MM.1S (cell line): ENCODE measurements around the gene ST7.

Source experiments
- DNase-seq: peaks from one replicate; pipeline ENCODE4 v3.0.0-alpha.2; 2015
- H2AFZ ChIP-seq: fragments of 300-600 bp; sonication (generic); 2 replicates; pipeline ENCODE4 v1.6.0; 2016; ENCODE audit warnings: antibody characterized with exemption, low read length
- H3F3A ChIP-seq: fragments of 300-600 bp; sonication (generic); 2 replicates; pipeline ENCODE4 v1.6.1; 2016; ENCODE audit warnings: mild to moderate bottlenecking, antibody characterized with exemption, low read length, moderate library complexity, mixed read lengths; ENCODE audit not compliant: insufficient read depth
- H3K27ac ChIP-seq: fragments of 300-600 bp; sonication (generic); 2 replicates; pipeline ENCODE4 v1.5.1; 2016; ENCODE audit warnings: mild to moderate bottlenecking, low read length
- H3K27me3 ChIP-seq: fragments of 300-600 bp; sonication (generic); replicated peaks from 2 replicates; pipeline ENCODE4 v1.6.0; 2016; ENCODE audit warnings: low read length; ENCODE audit not compliant: insufficient read depth
- H3K36me3 ChIP-seq: fragments of 300-600 bp; sonication (generic); replicated peaks from 2 replicates; pipeline ENCODE4 v1.6.1; 2016; ENCODE audit warnings: mild to moderate bottlenecking, low read length, mixed read lengths; ENCODE audit not compliant: insufficient read depth
- H3K4me1 ChIP-seq: fragments of 300-600 bp; sonication (generic); 2 replicates; pipeline ENCODE4 v1.6.1; 2016; ENCODE audit warnings: low read length, mixed read lengths
- H3K4me2 ChIP-seq: fragments of 300-600 bp; sonication (generic); 2 replicates; pipeline ENCODE4 v1.6.0; 2016; ENCODE audit warnings: low read depth, low read length
- H3K4me3 ChIP-seq: fragments of 300-600 bp; sonication (generic); 2 replicates; pipeline ENCODE4 v1.5.1; 2016; ENCODE audit warnings: low read length, mixed read lengths
- H3K79me2 ChIP-seq: fragments of 300-600 bp; sonication (generic); 2 replicates; pipeline ENCODE4 v1.6.1; 2016; ENCODE audit warnings: mixed run types, low read length, mixed read lengths
- H3K9ac ChIP-seq: fragments of 300-600 bp; sonication (generic); 2 replicates; pipeline ENCODE4 v1.6.1; 2016; ENCODE audit warnings: low read length, mixed read lengths
- H3K9me2 ChIP-seq: fragments of 300-600 bp; sonication (generic); replicated peaks from 2 replicates; pipeline ENCODE4 v1.6.1; 2016; ENCODE audit warnings: mild to moderate bottlenecking, low read length, mixed read lengths; ENCODE audit not compliant: insufficient read depth
- H3K9me3 ChIP-seq: fragments of 300-600 bp; sonication (generic); replicated peaks from 2 replicates; pipeline ENCODE4 v1.6.1; 2016; ENCODE audit warnings: mild to moderate bottlenecking, low read length, mixed read lengths; ENCODE audit not compliant: insufficient read depth
- H4K20me1 ChIP-seq: fragments of 300-600 bp; sonication (generic); 2 replicates; pipeline ENCODE4 v1.6.1; 2016; ENCODE audit warnings: mild to moderate bottlenecking, low read length, moderate library complexity, mixed read lengths; ENCODE audit not compliant: insufficient read depth
- CTCF ChIP-seq: fragments of 300-600 bp; sonication (generic); IDR thresholded peaks from 2 replicates; pipeline ENCODE4 v1.5.1; 2016; ENCODE audit warnings: antibody characterized with exemption, low read length, mixed read lengths
- EZH2 ChIP-seq: fragments of 300-600 bp; sonication (generic); optimal IDR thresholded peaks from 2 replicates; pipeline ENCODE3; 2017; ENCODE audit warnings: low read depth, mild to moderate bottlenecking, antibody characterized with exemption, low read length, mixed read lengths
- EZH2phosphoT487 ChIP-seq: fragments of 300-600 bp; sonication (generic); IDR thresholded peaks from 2 replicates; pipeline ENCODE4 v1.6.1; 2018; ENCODE audit warnings: antibody characterized with exemption, low read length

The ST7 gene

GRCh38 chr7:117088623-117089194 lies 135.4 kb downstream of the ST7 start:
- TF ChIP-seq EZH2phosphoT487 (no peak), CTCF (no peak), EZH2 (no peak)
- H4K20me1 ChIP-seq: no peaks in the 10 kb centered on the region
- H2AFZ ChIP-seq: no peak overlapping the region
- H3K9me2 ChIP-seq: no peaks in the 10 kb centered on the region
- H3K36me3 ChIP-seq: no peaks in the 10 kb centered on the region
- H3K9me3 ChIP-seq: no peaks in the 10 kb centered on the region
- no peaks in the 10 kb centered on the region for H3F3A ChIP-seq
- no peaks in the 10 kb centered on the region for H3K4me1 ChIP-seq
- no peaks in the 10 kb centered on the region for H3K27me3 ChIP-seq
- H3K79me2 ChIP-seq: 0 out of 2 replicates have a peak, but pooled peaks cover 4% of the 10 kb centered on the region
- H3K4me2 ChIP-seq: no peak overlapping the region
- no peak overlapping the region for H3K27ac ChIP-seq
- no peak overlapping the region for H3K4me3 ChIP-seq
- no peak for DNase-seq
- H3K9ac ChIP-seq: no peak overlapping the region

- Histone ChIP-seq H3K9ac (no peak overlapping the region), H3K9me3 (no peaks in the 10 kb centered on the region), H3K79me2 (0 out of 2 replicates have a peak, but pooled peaks cover 4% of the 10 kb centered on the region), H3F3A (no peaks in the 10 kb centered on the region), H3K4me3 (no peak overlapping the region), H3K9me2 (no peaks in the 10 kb centered on the region), H2AFZ (no peak overlapping the region), H3K36me3 (no peaks in the 10 kb centered on the region), H3K4me2 (no peak overlapping the region), H4K20me1 (no peaks in the 10 kb centered on the region), H3K27ac (no peak overlapping the region), H3K27me3 (no peaks in the 10 kb centered on the region), H3K4me1 (no peaks in the 10 kb centered on the region)
- no peak for DNase-seq
- TF ChIP-seq CTCF (no peak), EZH2phosphoT487 (no peak), EZH2 (no peak)
Observed at GRCh38 chr7:117090791-117091190, 137.5 kb downstream of the ST7 start.

GRCh38 chr7:117091721-117092120 lies 138.4 kb downstream of the ST7 start:
- H3F3A ChIP-seq: no peaks in the 10 kb centered on the region
- H3K79me2 ChIP-seq: 0 out of 2 replicates have a peak, but pooled peaks cover 4% of the 10 kb centered on the region
- no peak for TF ChIP-seq EZH2phosphoT487
- TF ChIP-seq EZH2: no peak
- TF ChIP-seq CTCF: no peak
- no peaks in the 10 kb centered on the region for H4K20me1 ChIP-seq
- no peaks in the 10 kb centered on the region for H3K9me2 ChIP-seq
- no peaks in the 10 kb centered on the region for H3K9me3 ChIP-seq
- H3K27ac ChIP-seq: no peak overlapping the region
- no peak for DNase-seq
- no peaks in the 10 kb centered on the region for H3K4me1 ChIP-seq
- no peak overlapping the region for H2AFZ ChIP-seq
- H3K9ac ChIP-seq: no peak overlapping the region
- no peak overlapping the region for H3K4me2 ChIP-seq
- no peaks in the 10 kb centered on the region for H3K27me3 ChIP-seq
- no peak overlapping the region for H3K4me3 ChIP-seq
- no peaks in the 10 kb centered on the region for H3K36me3 ChIP-seq
